Left ventricle myocardium inferior (tissue), 1 donor: Measurements from ENCODE around the gene CYB561A3. TPM values are rescaled to one million over a fixed set of nuclear protein-coding genes. Genes with fewer than 3 reads are reported as not detected.

Experiments
- DNase-seq: peaks from one replicate; pipeline ENCODE4 v3.0.0-alpha.2; 2020
- H3K27ac ChIP-seq: fragments of 200-600 bp; replicated peaks from 2 replicates; pipeline ENCODE4 v1.8.0; 2021
- H3K27me3 ChIP-seq: fragments of 200-600 bp; 2 replicates; pipeline ENCODE4 v1.8.0; 2021; ENCODE audit warnings: low read depth
- H3K36me3 ChIP-seq: fragments of 200-600 bp; 2 replicates; pipeline ENCODE4 v1.8.0; 2021
- H3K4me1 ChIP-seq: fragments of 200-600 bp; 2 replicates; pipeline ENCODE4 v1.8.0; 2021
- H3K4me3 ChIP-seq: fragments of 200-600 bp; 2 replicates; pipeline ENCODE4 v1.8.0; 2021; ENCODE audit warnings: mild to moderate bottlenecking, moderate library complexity
- H3K9me3 ChIP-seq: fragments of 200-600 bp; replicated peaks from 2 replicates; pipeline ENCODE4 v1.8.0; 2021
- intact Hi-C: fragments of 100-400 bp; cut with micrococcal nuclease; formaldehyde crosslinking; loops from one replicate; pipeline ENCODE4 v1.11.0; 2022
- total RNA-seq: library from RNA; stranded (reverse); fragmentation: NEBNext Ultra II Directional; extraction: Animal tissue kit (Norgen Biotek cat#: 25700); gene quantifications from one replicate; pipeline ENCODE4 v1.2.1, GENCODE V29; 2021
- TF ChIP-seq, protein P1 (sequence below): fragments of 200-600 bp; IDR thresholded peaks from 2 replicates; pipeline ENCODE4 v1.8.0; 2021; ENCODE audit warnings: antibody characterized with exemption, mild to moderate bottlenecking, borderline replicate concordance
- donor health status: DM: no; HTN: yes; CAD: no; lungs with severe emphysema.

CYB561A3 gene
- total RNA-seq, 1 donor from 2014 or later = 10.5 TPM

DNA sequence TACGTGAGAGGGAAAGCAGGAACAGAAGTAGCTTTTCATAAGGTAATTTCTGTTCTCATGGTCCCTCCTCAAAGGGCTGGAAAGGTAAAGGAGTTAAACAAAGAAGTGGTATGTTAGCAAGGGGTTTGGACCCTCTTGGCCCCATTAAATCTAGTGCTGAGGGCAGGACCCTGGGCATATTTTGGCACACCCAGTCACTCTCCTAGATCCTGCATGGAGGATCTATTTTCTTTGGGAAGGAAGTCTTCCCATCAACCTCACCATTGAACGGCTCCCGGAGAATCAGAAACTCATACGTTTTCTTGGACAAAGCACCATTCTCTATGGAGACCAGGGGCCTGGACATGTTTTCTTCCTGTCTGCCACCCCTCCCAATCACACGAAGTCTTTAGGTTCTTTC, 42.4 kb upstream of the CYB561A3 start:
- Histone ChIP-seq H3K27ac (no peak overlapping the region), H3K9me3 (no peaks in the 10 kb centered on the region), H3K4me3 (no peak overlapping the region), H3K27me3 (no peaks in the 10 kb centered on the region), H3K4me1 (no peaks in the 10 kb centered on the region), H3K36me3 (peaks cover 68% of the 10 kb centered on the region)
- DNase-seq = no peak
- intact Hi-C loops = no loop called here
- TF ChIP-seq, protein P1, sequence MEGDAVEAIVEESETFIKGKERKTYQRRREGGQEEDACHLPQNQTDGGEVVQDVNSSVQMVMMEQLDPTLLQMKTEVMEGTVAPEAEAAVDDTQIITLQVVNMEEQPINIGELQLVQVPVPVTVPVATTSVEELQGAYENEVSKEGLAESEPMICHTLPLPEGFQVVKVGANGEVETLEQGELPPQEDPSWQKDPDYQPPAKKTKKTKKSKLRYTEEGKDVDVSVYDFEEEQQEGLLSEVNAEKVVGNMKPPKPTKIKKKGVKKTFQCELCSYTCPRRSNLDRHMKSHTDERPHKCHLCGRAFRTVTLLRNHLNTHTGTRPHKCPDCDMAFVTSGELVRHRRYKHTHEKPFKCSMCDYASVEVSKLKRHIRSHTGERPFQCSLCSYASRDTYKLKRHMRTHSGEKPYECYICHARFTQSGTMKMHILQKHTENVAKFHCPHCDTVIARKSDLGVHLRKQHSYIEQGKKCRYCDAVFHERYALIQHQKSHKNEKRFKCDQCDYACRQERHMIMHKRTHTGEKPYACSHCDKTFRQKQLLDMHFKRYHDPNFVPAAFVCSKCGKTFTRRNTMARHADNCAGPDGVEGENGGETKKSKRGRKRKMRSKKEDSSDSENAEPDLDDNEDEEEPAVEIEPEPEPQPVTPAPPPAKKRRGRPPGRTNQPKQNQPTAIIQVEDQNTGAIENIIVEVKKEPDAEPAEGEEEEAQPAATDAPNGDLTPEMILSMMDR = no peak

DNA sequence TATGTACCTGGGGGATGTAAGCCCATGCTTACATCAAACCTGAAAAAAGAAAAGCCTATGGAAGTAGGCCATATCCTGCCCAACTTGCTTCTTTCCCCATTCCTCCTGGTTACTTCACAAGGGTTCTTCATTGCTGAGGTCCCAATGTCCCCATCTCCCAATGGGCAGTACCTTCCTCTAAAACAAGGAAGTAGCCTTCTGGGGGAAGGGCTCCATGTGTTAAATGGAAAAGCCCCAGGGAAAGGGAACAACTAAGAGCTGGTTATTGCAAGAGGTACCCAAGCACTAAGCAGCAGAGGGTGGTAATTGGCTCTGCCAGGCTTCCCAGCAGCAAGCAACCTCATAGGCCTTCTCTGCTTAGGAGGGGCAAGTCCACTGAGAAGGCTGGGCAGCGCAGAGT, 42.0 kb upstream of the CYB561A3 start:
- Histone ChIP-seq H3K27ac (no peak overlapping the region), H3K4me3 (no peak overlapping the region), H3K4me1 (no peaks in the 10 kb centered on the region), H3K36me3 (peaks cover 68% of the 10 kb centered on the region), H3K27me3 (no peaks in the 10 kb centered on the region), H3K9me3 (no peaks in the 10 kb centered on the region)
- no peak for DNase-seq
- TF ChIP-seq, protein P1 = no peak
- intact Hi-C loops = no loop called here

DNA sequence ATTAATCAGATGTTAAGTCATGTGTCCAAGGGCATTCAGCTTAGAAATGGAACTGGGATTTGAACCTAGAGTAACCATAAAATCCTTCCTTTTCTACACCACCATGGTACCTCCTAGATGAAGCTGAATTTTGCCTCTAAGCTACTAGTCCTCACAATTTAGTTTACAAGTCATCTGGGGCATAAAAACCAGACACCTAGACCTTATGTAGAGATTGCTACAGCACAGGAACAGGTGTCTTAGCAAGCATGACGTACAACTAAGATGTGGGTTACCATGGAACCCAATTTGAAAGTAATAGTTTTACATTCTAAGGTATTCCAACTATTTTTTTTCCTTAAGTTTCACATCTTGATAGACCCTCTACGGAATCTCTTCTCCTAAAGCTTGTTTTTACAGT, 39.9 kb upstream of the CYB561A3 start:
- Histone ChIP-seq H3K4me3 (no peak overlapping the region), H3K4me1 (no peaks in the 10 kb centered on the region), H3K36me3 (peaks cover 60% of the 10 kb centered on the region), H3K27ac (no peak overlapping the region), H3K27me3 (no peaks in the 10 kb centered on the region), H3K9me3 (no peaks in the 10 kb centered on the region)
- intact Hi-C loops = no loop called here
- no peak for DNase-seq
- TF ChIP-seq, protein P1 = no peak

DNA sequence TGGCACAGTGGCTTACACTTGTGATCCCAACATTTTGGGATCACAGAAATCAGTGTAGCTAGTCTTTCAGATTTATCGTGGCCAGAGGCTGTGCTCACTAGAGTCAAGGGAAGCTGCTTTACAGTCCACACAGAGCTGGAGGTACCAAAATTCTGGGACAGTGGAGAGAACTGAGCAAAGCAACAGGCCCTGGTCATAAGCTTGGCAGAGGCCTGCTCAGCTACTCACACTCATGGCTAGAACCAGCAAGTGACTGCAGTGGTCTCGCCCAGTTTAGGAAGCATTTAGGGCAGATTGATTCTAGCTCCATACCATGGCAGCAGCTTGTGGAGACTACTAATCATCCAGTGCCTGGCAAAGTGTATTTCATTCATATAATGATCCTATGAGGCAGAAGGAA, 39.5 kb upstream of the CYB561A3 start:
- Histone ChIP-seq H3K4me3 (no peak overlapping the region), H3K9me3 (no peaks in the 10 kb centered on the region), H3K4me1 (no peaks in the 10 kb centered on the region), H3K27ac (no peak overlapping the region), H3K27me3 (no peaks in the 10 kb centered on the region), H3K36me3 (peaks cover 60% of the 10 kb centered on the region)
- TF ChIP-seq, protein P1 = no peak
- DNase-seq = no peak
- intact Hi-C loops = no loop called here

DNA sequence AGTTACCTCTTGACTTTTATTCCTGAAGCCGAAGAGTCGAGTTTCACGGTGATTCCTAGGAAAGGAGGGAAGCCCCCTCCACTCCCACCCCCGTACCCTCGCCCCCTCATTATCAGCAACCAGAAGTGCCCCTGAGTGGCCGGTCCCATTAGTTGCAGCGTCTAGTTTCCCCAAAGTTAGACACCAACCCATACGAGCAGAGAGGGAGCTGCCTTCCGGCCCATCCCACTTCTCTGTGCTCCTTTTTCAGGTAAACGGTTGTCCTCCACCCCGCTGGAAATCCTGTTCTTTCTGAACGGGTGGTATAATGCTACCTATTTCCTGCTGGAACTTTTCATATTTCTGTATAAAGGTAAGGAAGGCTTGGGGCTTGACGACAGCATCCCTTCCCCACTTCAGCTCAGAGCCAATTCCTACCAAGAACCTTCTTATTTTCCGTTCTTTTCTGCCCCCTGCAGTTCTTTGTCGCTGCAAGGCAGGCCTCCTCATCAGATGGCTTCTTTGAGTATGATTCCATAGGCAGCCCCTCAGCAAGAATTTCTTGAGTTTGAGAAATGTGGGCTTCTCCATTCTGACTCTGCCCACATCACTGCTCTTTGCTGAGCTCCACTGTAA, 31.4 kb upstream of the CYB561A3 start:
- peak overlapping the region; percentile 88 for H3K4me3 ChIP-seq
- H3K27me3 ChIP-seq = no peaks in the 10 kb centered on the region
- DNase-seq = no peak
- no peaks in the 10 kb centered on the region for H3K9me3 ChIP-seq
- peaks cover 32% of the 10 kb centered on the region for H3K36me3 ChIP-seq
- H3K4me1 ChIP-seq = peaks cover 24% of the 10 kb centered on the region
- peak overlapping the region; percentile 89 for H3K27ac ChIP-seq
- intact Hi-C loops = no loop called here
- TF ChIP-seq, protein P1 = no peak

DNA sequence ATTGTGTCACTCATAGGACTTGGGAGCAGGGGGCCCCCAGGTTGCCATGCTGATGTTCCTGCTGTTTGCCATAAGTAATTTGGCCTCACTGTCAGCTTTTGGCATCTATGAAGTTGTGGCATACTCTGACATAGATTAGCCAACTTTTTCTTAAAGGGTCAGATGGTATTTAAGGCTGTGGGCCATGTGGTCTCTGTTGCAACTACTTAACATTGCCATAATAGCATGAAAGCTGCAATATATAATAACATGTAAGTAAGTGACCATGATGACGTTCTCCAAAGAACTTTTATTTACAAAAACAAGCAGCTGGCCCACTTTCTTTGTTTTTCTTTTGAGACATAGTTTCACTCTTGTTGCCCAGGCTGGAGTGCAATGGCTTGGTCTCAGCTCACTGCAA, 28.5 kb upstream of the CYB561A3 start:
- intact Hi-C loops = no loop called here
- H3K27ac ChIP-seq = no peak overlapping the region
- no peak for DNase-seq
- peaks cover 27% of the 10 kb centered on the region for H3K4me1 ChIP-seq
- TF ChIP-seq, protein P1 = no peak
- H3K36me3 ChIP-seq = peaks cover 12% of the 10 kb centered on the region
- no peak overlapping the region for H3K4me3 ChIP-seq
- H3K9me3 ChIP-seq = no peaks in the 10 kb centered on the region
- no peaks in the 10 kb centered on the region for H3K27me3 ChIP-seq
